SK-N-SH (cell line): ENCODE data around the gene SRRD.

Experiments
- CTCF ChIP-seq: fragments of 200-600 bp; sonication (generic); IDR thresholded peaks from 2 replicates; pipeline ENCODE4 v1.6.1; 2017; ENCODE audit warnings: antibody characterized with exemption, mild to moderate bottlenecking, moderate library complexity
- EP300 ChIP-seq, 2 experiments: IDR thresholded peaks; 2 replicates each; pipeline versions ENCODE4 v1.4.0 to v1.6.1; 2012; ENCODE audit warnings: borderline replicate concordance in 1 of 2, low read depth in 1 of 2, low read length in 1 of 2
- MXI1 ChIP-seq: IDR thresholded peaks from 2 replicates; pipeline ENCODE4 v1.6.1; 2012; ENCODE audit warnings: mild to moderate bottlenecking, low read depth, low read length, improper control_type of control experiment
- NFIC ChIP-seq: IDR thresholded peaks from 2 replicates; pipeline ENCODE4 v1.4.0; 2012; ENCODE audit warnings: borderline replicate concordance
- PBX3 ChIP-seq: IDR thresholded peaks from 2 replicates; pipeline ENCODE4; 2012
- POLR2AphosphoS5 ChIP-seq: IDR thresholded peaks from 2 replicates; pipeline ENCODE4 v1.6.1; 2012; ENCODE audit warnings: low read depth, low read length
- USF1 ChIP-seq: IDR thresholded peaks from 2 replicates; pipeline ENCODE4 v1.4.0; 2012; ENCODE audit warnings: low read depth, borderline replicate concordance
- YY1 ChIP-seq: IDR thresholded peaks from 2 replicates; pipeline ENCODE4 v1.4.0; 2012; ENCODE audit warnings: low read depth, mild to moderate bottlenecking

GRCh38 chr22:26481694-26482093 lies 2.0 kb upstream of the SRRD start:
- no peak for TF ChIP-seq POLR2AphosphoS5
- no peak for TF ChIP-seq PBX3
- no peak for TF ChIP-seq NFIC
- no peak for TF ChIP-seq CTCF
- no peak for TF ChIP-seq EP300 (IDR thresholded peaks at IDR 0.05; ENCODE audit: borderline replicate concordance in 1 of 2, low read depth in 1 of 2, low read length in 1 of 2)
- TF ChIP-seq USF1 = no peak
- TF ChIP-seq MXI1 = no peak
- TF ChIP-seq YY1 = no peak
